Loucy (cell line): ENCODE measurements around the gene SLC25A13.

ENCODE experiments used
- H2AFZ ChIP-seq: fragments of 200-600 bp; sonication (generic); 2 replicates; pipeline ENCODE4 v1.6.0; 2016; ENCODE audit warnings: antibody characterized with exemption, mild to moderate bottlenecking, low read length, moderate library complexity
- H3F3A ChIP-seq: fragments of 200-600 bp; 2 replicates; pipeline ENCODE4 v1.6.0; 2016; ENCODE audit warnings: antibody characterized with exemption, low read depth, mild to moderate bottlenecking
- H3K27me3 ChIP-seq: fragments of 200-600 bp; sonication (generic); 2 replicates; pipeline ENCODE4 v1.6.1; 2014; ENCODE audit warnings: low read length, mild to moderate bottlenecking; ENCODE audit not compliant: insufficient read depth, poor library complexity, severe bottlenecking
- H3K36me3 ChIP-seq: fragments of 200-600 bp; sonication (generic); 2 replicates; pipeline ENCODE4 v1.6.1; 2016; ENCODE audit warnings: low read length; ENCODE audit not compliant: insufficient read depth
- H3K4me1 ChIP-seq: fragments of 200-600 bp; sonication (generic); 2 replicates; pipeline ENCODE4 v1.5.1; 2014; ENCODE audit warnings: low read length, mild to moderate bottlenecking; ENCODE audit not compliant: insufficient read depth, poor library complexity, severe bottlenecking
- H3K4me2 ChIP-seq: fragments of 200-600 bp; sonication (generic); 2 replicates; pipeline ENCODE4 v1.6.0; 2014; ENCODE audit warnings: antibody characterized with exemption, low read length, low read depth, mild to moderate bottlenecking; ENCODE audit not compliant: poor library complexity, severe bottlenecking
- H3K4me3 ChIP-seq: fragments of 200-600 bp; sonication (generic); 2 replicates; pipeline ENCODE4 v1.5.1; 2014; ENCODE audit warnings: low read length, mild to moderate bottlenecking, mixed read lengths; ENCODE audit not compliant: poor library complexity, severe bottlenecking
- H3K79me2 ChIP-seq: fragments of 200-600 bp; sonication (generic); 2 replicates; pipeline ENCODE4 v1.6.1; 2014; ENCODE audit warnings: low read length; ENCODE audit not compliant: insufficient read depth
- H3K9ac ChIP-seq: fragments of 200-600 bp; sonication (generic); 2 replicates; pipeline ENCODE4 v1.6.0; 2014; ENCODE audit warnings: mild to moderate bottlenecking, low read depth, low read length, moderate library complexity; ENCODE audit not compliant: poor library complexity, severe bottlenecking
- H3K9me2 ChIP-seq: fragments of 200-600 bp; sonication (generic); replicated peaks from 2 replicates; pipeline ENCODE4 v1.6.1; 2016; ENCODE audit warnings: low read depth, low read length, mixed read lengths
- H3K9me3 ChIP-seq: fragments of 200-600 bp; sonication (generic); 2 replicates; pipeline ENCODE4 v1.6.1; 2014; ENCODE audit warnings: mild to moderate bottlenecking, antibody characterized with exemption, low read length, low read depth; ENCODE audit not compliant: insufficient read depth
- H4K20me1 ChIP-seq: fragments of 200-600 bp; sonication (generic); 2 replicates; pipeline ENCODE4 v1.6.0; 2014; ENCODE audit warnings: antibody characterized with exemption, low read length, mild to moderate bottlenecking; ENCODE audit not compliant: insufficient read depth, poor library complexity, severe bottlenecking
- CTCF ChIP-seq: fragments of 200-600 bp; sonication (generic); conservative IDR thresholded peaks from 2 replicates; pipeline ENCODE4 v1.5.1; 2014; ENCODE audit warnings: mild to moderate bottlenecking, antibody characterized with exemption, low read length
- EZH2phosphoT487 ChIP-seq: fragments of 200-600 bp; IDR thresholded peaks from 2 replicates; pipeline ENCODE4 v1.6.1; 2018; ENCODE audit warnings: antibody characterized with exemption, mild to moderate bottlenecking, moderate library complexity, borderline replicate concordance

The SLC25A13 gene

GRCh38 chr7:96349572-96349971, 27.7 kb upstream of the SLC25A13 start:
- H3K9me3 ChIP-seq, result no peaks in the 10 kb centered on the region
- H3K9ac ChIP-seq, result no peak overlapping the region
- H3K27me3 ChIP-seq, result no peaks in the 10 kb centered on the region
- no peak overlapping the region for H2AFZ ChIP-seq
- no peaks in the 10 kb centered on the region for H3K36me3 ChIP-seq
- no peaks in the 10 kb centered on the region for H3F3A ChIP-seq
- H3K4me3 ChIP-seq, result no peak overlapping the region
- TF ChIP-seq CTCF, result no peak
- H4K20me1 ChIP-seq, result no peaks in the 10 kb centered on the region
- H3K4me2 ChIP-seq, result no peak overlapping the region
- no peaks in the 10 kb centered on the region for H3K9me2 ChIP-seq
- no peaks in the 10 kb centered on the region for H3K4me1 ChIP-seq
- H3K79me2 ChIP-seq, result no peaks in the 10 kb centered on the region

GRCh38 chr7:96347471-96347870, 25.6 kb upstream of the SLC25A13 start:
- Histone ChIP-seq H3K4me1 (no peaks in the 10 kb centered on the region), H3K4me2 (no peak overlapping the region), H3K9me3 (no peaks in the 10 kb centered on the region), H3K36me3 (no peaks in the 10 kb centered on the region), H3K9ac (no peak overlapping the region), H4K20me1 (no peaks in the 10 kb centered on the region), H3K27me3 (no peaks in the 10 kb centered on the region), H2AFZ (no peak overlapping the region), H3K4me3 (no peak overlapping the region), H3K9me2 (no peaks in the 10 kb centered on the region), H3F3A (no peaks in the 10 kb centered on the region), H3K79me2 (no peaks in the 10 kb centered on the region)
- TF ChIP-seq EZH2phosphoT487 (no peak), CTCF (no peak)

GRCh38 chr7:96346293-96346953, 24.5 kb upstream of the SLC25A13 start:
- Histone ChIP-seq H3K9me3 (no peaks in the 10 kb centered on the region), H3K4me3 (no peak overlapping the region), H2AFZ (no peak overlapping the region), H3K4me1 (no peaks in the 10 kb centered on the region), H3K27me3 (no peaks in the 10 kb centered on the region), H3K79me2 (no peaks in the 10 kb centered on the region), H3K36me3 (no peaks in the 10 kb centered on the region), H4K20me1 (no peaks in the 10 kb centered on the region), H3F3A (no peaks in the 10 kb centered on the region), H3K9ac (no peak overlapping the region), H3K9me2 (no peaks in the 10 kb centered on the region), H3K4me2 (no peak overlapping the region)
- TF ChIP-seq EZH2phosphoT487 (no peak), CTCF (no peak)
